ENCODE data around the gene OBP2B.

OBP2B gene

GRCh38 chr9:133256686-133257091 lies 47.6 kb upstream of the OBP2B start:
- TF ChIP-seq CTCF (IDR thresholded peaks at IDR 0.05; ENCODE audit: low read length) (no peak), EZH2 (IDR thresholded peaks at IDR 0.05; ENCODE audit: borderline replicate concordance, low read length) (no peak)
- Histone ChIP-seq H3F3A (ENCODE audit: insufficient read depth, low read length) (no peaks in the 10 kb centered on the region), H3K36me3 (ENCODE audit: insufficient read depth, low read length) (no peaks in the 10 kb centered on the region), H2AFZ (ENCODE audit: low read length) (no peak overlapping the region), H3K9me2 (ENCODE audit: low read depth, low read length) (no peaks in the 10 kb centered on the region), H3K27me3 (ENCODE audit: insufficient read depth, low read length) (no peaks in the 10 kb centered on the region), H3K4me2 (ENCODE audit: low read length) (no peak overlapping the region), H4K20me1 (ENCODE audit: insufficient read depth, low read length) (no peaks in the 10 kb centered on the region), H3K9me3 (ENCODE audit: low read length) (no peaks in the 10 kb centered on the region; the same call in 1 of the 2 replicates), H3K27ac (ENCODE audit: low read depth, low read length, poor library complexity, severe bottlenecking) (no peak overlapping the region), H3K4me1 (ENCODE audit: insufficient read depth, low read length, severe bottlenecking) (no peaks in the 10 kb centered on the region), H3K4me3 (ENCODE audit: low read depth, low read length, poor library complexity, severe bottlenecking) (no peak overlapping the region), H3K9ac (ENCODE audit: low read length) (no peak overlapping the region), H3K79me2 (ENCODE audit: insufficient read depth, low read length) (no peaks in the 10 kb centered on the region)

DNA sequence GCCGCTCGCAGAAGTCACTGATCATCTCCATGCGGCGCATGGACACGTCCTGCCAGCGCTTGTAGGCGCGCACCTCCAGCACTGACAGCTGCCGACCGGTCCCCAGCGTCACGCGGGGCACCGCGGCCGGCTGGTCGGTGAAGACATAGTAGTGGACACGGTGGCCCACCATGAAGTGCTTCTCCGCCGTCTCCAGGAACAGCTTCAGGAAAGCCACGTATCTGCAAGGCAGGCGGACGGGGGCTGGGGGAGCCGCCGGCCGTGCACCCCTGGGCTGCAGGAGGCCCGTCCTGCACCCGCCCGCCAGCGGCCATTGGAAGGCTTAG lies 47.0 kb upstream of the OBP2B start:
- H3K4me3 ChIP-seq (ENCODE audit: low read depth, low read length, poor library complexity, severe bottlenecking): no peak overlapping the region
- no peaks in the 10 kb centered on the region for H3K9me2 ChIP-seq (ENCODE audit: low read depth, low read length)
- H3K9ac ChIP-seq (ENCODE audit: low read length): no peak overlapping the region
- H3K9me3 ChIP-seq (ENCODE audit: low read length): no peaks in the 10 kb centered on the region; the same call in 1 of the 2 replicates
- TF ChIP-seq CTCF (IDR thresholded peaks at IDR 0.05; ENCODE audit: low read length): no peak
- TF ChIP-seq EZH2 (IDR thresholded peaks at IDR 0.05; ENCODE audit: borderline replicate concordance, low read length): no peak
- H4K20me1 ChIP-seq (ENCODE audit: insufficient read depth, low read length): no peaks in the 10 kb centered on the region
- no peak overlapping the region for H3K4me2 ChIP-seq (ENCODE audit: low read length)
- no peak overlapping the region for H2AFZ ChIP-seq (ENCODE audit: low read length)
- no peaks in the 10 kb centered on the region for H3F3A ChIP-seq (ENCODE audit: insufficient read depth, low read length)
- H3K27ac ChIP-seq (ENCODE audit: low read depth, low read length, poor library complexity, severe bottlenecking): no peak overlapping the region
- no peaks in the 10 kb centered on the region for H3K79me2 ChIP-seq (ENCODE audit: insufficient read depth, low read length)
- no peaks in the 10 kb centered on the region for H3K36me3 ChIP-seq (ENCODE audit: insufficient read depth, low read length)
- no peaks in the 10 kb centered on the region for H3K4me1 ChIP-seq (ENCODE audit: insufficient read depth, low read length, severe bottlenecking)
- no peaks in the 10 kb centered on the region for H3K27me3 ChIP-seq (ENCODE audit: insufficient read depth, low read length)

GRCh38 chr9:133255371-133256135 lies 46.5 kb upstream of the OBP2B start:
- no peak overlapping the region for H3K27ac ChIP-seq (ENCODE audit: low read depth, low read length, poor library complexity, severe bottlenecking)
- no peak overlapping the region for H3K9ac ChIP-seq (ENCODE audit: low read length)
- H3K27me3 ChIP-seq (ENCODE audit: insufficient read depth, low read length): no peaks in the 10 kb centered on the region
- no peak overlapping the region for H2AFZ ChIP-seq (ENCODE audit: low read length)
- no peaks in the 10 kb centered on the region for H4K20me1 ChIP-seq (ENCODE audit: insufficient read depth, low read length)
- H3F3A ChIP-seq (ENCODE audit: insufficient read depth, low read length): no peaks in the 10 kb centered on the region
- no peak for TF ChIP-seq CTCF (IDR thresholded peaks at IDR 0.05; ENCODE audit: low read length)
- no peak for TF ChIP-seq EZH2 (IDR thresholded peaks at IDR 0.05; ENCODE audit: borderline replicate concordance, low read length)
- no peaks in the 10 kb centered on the region for H3K36me3 ChIP-seq (ENCODE audit: insufficient read depth, low read length)
- no peak overlapping the region for H3K4me2 ChIP-seq (ENCODE audit: low read length)
- H3K9me2 ChIP-seq (ENCODE audit: low read depth, low read length): no peaks in the 10 kb centered on the region
- no peak overlapping the region for H3K4me3 ChIP-seq (ENCODE audit: low read depth, low read length, poor library complexity, severe bottlenecking)
- H3K9me3 ChIP-seq (ENCODE audit: low read length): no peaks in the 10 kb centered on the region; the same call in 1 of the 2 replicates
- H3K4me1 ChIP-seq (ENCODE audit: insufficient read depth, low read length, severe bottlenecking): no peaks in the 10 kb centered on the region
- H3K79me2 ChIP-seq (ENCODE audit: insufficient read depth, low read length): no peaks in the 10 kb centered on the region
